ENCODE measurements around the gene TMEM141.

- TF ChIP-seq CTCF (IDR thresholded peaks at IDR 0.05) (peak; percentile 31 to 46 (median 44)), POLR2A (IDR thresholded peaks at IDR 0.05) (no peak)
Observed at GRCh38 chr9:136784249-136784996, 6.7 kb upstream of the TMEM141 start.
